ENCODE measurements around the gene KRT85. TPM values are rescaled to one million over a fixed set of nuclear protein-coding genes. Genes with fewer than 3 reads are reported as not detected.

Gene KRT85
- total RNA-seq, 1 donor from 2014 or later = not detected

DNA sequence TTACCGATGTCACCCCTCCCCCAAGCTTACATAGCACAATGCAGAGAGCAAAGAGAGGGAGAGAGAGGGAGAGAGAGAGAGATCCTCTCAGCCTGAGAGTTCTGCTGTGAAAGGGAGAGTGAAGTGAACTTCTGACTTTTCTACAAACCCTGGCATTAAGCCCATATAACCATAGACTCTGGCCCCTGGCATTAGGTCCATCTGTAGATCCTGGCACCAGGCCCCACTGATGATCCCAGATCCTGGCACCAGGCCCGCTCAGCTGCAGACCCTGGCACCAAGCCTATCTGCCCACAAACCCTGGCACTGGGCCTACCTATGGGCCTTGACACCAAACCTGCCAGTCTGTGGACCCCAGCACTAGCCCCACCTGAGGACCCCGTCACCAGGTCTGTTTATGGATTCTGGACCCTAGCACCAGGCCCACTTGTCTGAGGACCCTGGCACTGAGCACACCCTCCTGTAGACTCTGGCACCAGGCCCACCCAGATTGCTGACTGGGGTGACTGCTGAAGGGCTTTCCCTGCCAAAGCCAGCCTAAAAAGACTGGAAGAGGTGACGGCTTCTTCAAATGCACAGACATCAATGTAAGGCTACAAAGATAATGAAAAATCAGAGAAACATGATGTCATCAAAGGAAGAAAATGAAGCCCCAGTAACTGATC is 31.6 kb downstream of the KRT85 start:
- H3K36me3 ChIP-seq = no peaks in the 10 kb centered on the region
- intact Hi-C loops (cut with DNase I) = no loop called here
- H3K27me3 ChIP-seq (ENCODE audit: low read depth) = no peaks in the 10 kb centered on the region
- H3K9me3 ChIP-seq = no peaks in the 10 kb centered on the region
- H3K4me3 ChIP-seq = no peak overlapping the region
- DNase-seq = no peak
- peak in 1 of 2 donors; percentile 37 for ATAC-seq
- no peaks in the 10 kb centered on the region for H3K4me1 ChIP-seq
- no peak overlapping the region for H3K27ac ChIP-seq
- TF ChIP-seq, protein P1, sequence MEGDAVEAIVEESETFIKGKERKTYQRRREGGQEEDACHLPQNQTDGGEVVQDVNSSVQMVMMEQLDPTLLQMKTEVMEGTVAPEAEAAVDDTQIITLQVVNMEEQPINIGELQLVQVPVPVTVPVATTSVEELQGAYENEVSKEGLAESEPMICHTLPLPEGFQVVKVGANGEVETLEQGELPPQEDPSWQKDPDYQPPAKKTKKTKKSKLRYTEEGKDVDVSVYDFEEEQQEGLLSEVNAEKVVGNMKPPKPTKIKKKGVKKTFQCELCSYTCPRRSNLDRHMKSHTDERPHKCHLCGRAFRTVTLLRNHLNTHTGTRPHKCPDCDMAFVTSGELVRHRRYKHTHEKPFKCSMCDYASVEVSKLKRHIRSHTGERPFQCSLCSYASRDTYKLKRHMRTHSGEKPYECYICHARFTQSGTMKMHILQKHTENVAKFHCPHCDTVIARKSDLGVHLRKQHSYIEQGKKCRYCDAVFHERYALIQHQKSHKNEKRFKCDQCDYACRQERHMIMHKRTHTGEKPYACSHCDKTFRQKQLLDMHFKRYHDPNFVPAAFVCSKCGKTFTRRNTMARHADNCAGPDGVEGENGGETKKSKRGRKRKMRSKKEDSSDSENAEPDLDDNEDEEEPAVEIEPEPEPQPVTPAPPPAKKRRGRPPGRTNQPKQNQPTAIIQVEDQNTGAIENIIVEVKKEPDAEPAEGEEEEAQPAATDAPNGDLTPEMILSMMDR (IDR thresholded peaks at IDR 0.05) = no peak

DNA sequence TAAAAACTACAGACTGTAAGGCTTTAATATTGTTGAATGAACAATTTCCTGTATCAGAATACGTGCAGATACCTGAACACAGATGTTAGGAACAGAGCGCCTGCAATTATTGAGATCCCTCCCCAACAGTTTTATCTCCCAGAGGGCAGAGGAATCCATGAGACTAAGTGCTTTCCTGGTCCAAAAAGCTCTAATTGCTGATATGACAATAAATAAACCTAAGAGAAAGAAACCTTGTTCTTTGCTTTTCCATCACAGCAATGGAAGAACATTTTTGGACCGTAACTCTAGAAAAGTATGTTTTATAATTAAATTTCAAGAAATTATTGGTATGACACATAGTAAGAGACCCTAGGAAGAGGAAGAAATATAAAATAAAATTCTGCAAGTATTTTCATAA is 33.1 kb downstream of the KRT85 start:
- intact Hi-C loops (cut with DNase I) = no loop called here
- DNase-seq = no peak
- no peak for ATAC-seq
- Histone ChIP-seq H3K27ac (no peak overlapping the region), H3K4me1 (no peaks in the 10 kb centered on the region), H3K9me3 (no peaks in the 10 kb centered on the region), H3K27me3 (ENCODE audit: low read depth) (no peaks in the 10 kb centered on the region), H3K4me3 (no peak overlapping the region), H3K36me3 (no peaks in the 10 kb centered on the region)
- TF ChIP-seq, protein P1 (IDR thresholded peaks at IDR 0.05) = no peak

DNA sequence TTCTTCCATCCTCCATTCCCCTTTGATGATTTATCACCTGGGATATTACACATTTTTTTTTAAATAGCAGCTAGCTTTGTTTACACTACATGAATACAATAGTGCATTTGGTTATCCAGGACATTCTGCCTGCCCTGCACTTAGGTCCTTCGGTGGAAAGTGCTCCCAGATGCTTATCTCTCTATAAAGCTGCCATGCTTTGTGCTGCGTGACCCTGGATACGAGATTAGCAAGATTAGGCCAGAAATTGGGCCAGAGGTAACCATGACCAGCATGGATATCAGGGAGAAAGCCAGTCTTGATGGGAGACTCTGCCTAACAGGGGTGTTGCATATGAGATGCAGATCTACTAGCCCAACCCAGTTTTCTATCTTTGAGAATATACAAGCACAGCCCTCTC is 34.0 kb downstream of the KRT85 start:
- H3K4me3 ChIP-seq = no peak overlapping the region
- H3K27ac ChIP-seq = no peak overlapping the region
- TF ChIP-seq, protein P1 (IDR thresholded peaks at IDR 0.05) = no peak
- no peaks in the 10 kb centered on the region for H3K4me1 ChIP-seq
- intact Hi-C loops (cut with DNase I) = no loop called here
- no peaks in the 10 kb centered on the region for H3K9me3 ChIP-seq
- DNase-seq = no peak
- H3K36me3 ChIP-seq = no peaks in the 10 kb centered on the region
- no peaks in the 10 kb centered on the region for H3K27me3 ChIP-seq (ENCODE audit: low read depth)
- no peak for ATAC-seq

DNA sequence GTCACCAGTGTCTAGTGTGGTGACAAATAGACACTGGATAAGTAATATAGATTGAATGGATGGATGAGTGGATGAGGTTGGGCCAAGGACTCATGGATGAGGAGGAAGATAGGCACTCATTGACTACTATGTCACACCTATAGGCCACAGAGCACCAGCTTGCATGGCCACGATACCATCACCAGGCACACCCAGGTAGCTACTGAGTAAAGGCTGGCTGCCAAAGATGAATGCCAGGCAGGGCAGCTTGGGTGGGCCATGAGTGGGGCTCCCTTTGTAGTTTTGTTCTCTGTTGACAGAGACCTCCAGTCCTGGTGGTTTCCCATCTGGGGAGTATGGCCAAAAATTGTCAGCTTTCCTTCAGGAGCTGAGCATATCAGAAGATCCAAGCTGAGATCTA is 34.9 kb downstream of the KRT85 start:
- ATAC-seq = no peak
- H3K36me3 ChIP-seq = no peaks in the 10 kb centered on the region
- H3K4me3 ChIP-seq = no peak overlapping the region
- no peaks in the 10 kb centered on the region for H3K27me3 ChIP-seq (ENCODE audit: low read depth)
- H3K27ac ChIP-seq = no peak overlapping the region
- TF ChIP-seq, protein P1 (IDR thresholded peaks at IDR 0.05) = no peak
- no peak for DNase-seq
- intact Hi-C loops (cut with DNase I) = no loop called here
- no peaks in the 10 kb centered on the region for H3K4me1 ChIP-seq
- H3K9me3 ChIP-seq = no peaks in the 10 kb centered on the region

DNA sequence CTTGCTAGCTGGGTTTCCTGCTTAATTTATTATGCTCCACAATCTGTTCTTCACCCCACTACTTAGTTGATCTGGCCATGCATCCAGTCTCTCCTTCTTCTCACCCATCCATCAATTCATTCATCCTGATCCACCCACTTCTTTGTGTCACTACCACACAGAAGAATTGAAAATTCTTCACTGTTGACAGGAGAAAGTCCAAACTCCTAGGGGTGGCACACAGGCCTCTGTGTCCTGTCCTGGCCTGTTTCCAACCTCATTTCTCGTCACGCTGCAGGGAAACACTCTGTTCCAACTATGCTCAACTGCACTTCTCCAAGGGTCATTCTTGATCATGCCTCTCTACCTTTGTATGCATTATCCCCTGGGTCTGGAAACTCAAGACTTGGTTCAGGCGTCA is 35.4 kb downstream of the KRT85 start:
- intact Hi-C loops (cut with DNase I) = no loop called here

More for the DNA sequence above, 35.4 kb downstream of the KRT85 start:
- Histone ChIP-seq H3K9me3 (no peaks in the 10 kb centered on the region), H3K4me1 (no peaks in the 10 kb centered on the region), H3K4me3 (no peak overlapping the region), H3K27ac (no peak overlapping the region), H3K36me3 (no peaks in the 10 kb centered on the region), H3K27me3 (ENCODE audit: low read depth) (no peaks in the 10 kb centered on the region)
- DNase-seq = no peak
- no peak for ATAC-seq
- TF ChIP-seq, protein P1 (IDR thresholded peaks at IDR 0.05) = no peak

Data from lower lobe of right lung (tissue), 2 donors.